ENCODE measurements around the gene GPX1.
"Not testable (repeated sequence)": the region's sequence is repeated elsewhere in the genome, so short reads cannot be mapped to it uniquely, and the experiment has no call there.

GPX1 gene

GRCh38 chr3:49341996-49342395, 16.2 kb downstream of the GPX1 start:
- peaks cover 0 to 5% of the 10 kb centered on the region in 2 donors for H3K9me3 Mint-ChIP-seq
- ATAC-seq (no peak), DNase-seq (no peak)
- H3K27me3 Mint-ChIP-seq, result no peaks in the 10 kb centered on the region
- H3K4me1 Mint-ChIP-seq, result peaks cover 56% of the 10 kb centered on the region
- H3K4me3 Mint-ChIP-seq, result peak overlapping the region; percentile 0 to 49
- H3K27ac Mint-ChIP-seq, result peak overlapping the region; percentile 48 to 79

GRCh38 chr3:49339941-49340800, 18.0 kb downstream of the GPX1 start, which contains the start of gene USP4:
USP4 (minus strand) TSS chr3:49340053; CDS start chr3:49340024, 29 bp downstream.
- Mint-ChIP-seq H3K4me1 (peaks cover 56% of the 10 kb centered on the region), H3K9me3 (peaks cover 0 to 5% of the 10 kb centered on the region in 2 donors), H3K27ac (peak within 1 kb of the TSS; percentile 96 to 98), H3K27me3 (no peaks in the 10 kb centered on the region), H3K4me3 (peak within 1 kb of the TSS; percentile 88 to 97)
- DNase-seq (peak; percentile 93 to 96), ATAC-seq (peak; percentile 95)

- peaks cover 0 to 5% of the 10 kb centered on the region in 2 donors for H3K9me3 Mint-ChIP-seq
- H3K27ac Mint-ChIP-seq, result peak overlapping the region; percentile 96 to 98
- ATAC-seq, result no peak
- H3K4me3 Mint-ChIP-seq, result peak overlapping the region; percentile 88 to 97
- H3K27me3 Mint-ChIP-seq, result no peaks in the 10 kb centered on the region
- H3K4me1 Mint-ChIP-seq, result peaks cover 51% of the 10 kb centered on the region
- DNase-seq, result no peak
Measured at GRCh38 chr3:49339581-49339940, 18.6 kb downstream of the GPX1 start.

DNA sequence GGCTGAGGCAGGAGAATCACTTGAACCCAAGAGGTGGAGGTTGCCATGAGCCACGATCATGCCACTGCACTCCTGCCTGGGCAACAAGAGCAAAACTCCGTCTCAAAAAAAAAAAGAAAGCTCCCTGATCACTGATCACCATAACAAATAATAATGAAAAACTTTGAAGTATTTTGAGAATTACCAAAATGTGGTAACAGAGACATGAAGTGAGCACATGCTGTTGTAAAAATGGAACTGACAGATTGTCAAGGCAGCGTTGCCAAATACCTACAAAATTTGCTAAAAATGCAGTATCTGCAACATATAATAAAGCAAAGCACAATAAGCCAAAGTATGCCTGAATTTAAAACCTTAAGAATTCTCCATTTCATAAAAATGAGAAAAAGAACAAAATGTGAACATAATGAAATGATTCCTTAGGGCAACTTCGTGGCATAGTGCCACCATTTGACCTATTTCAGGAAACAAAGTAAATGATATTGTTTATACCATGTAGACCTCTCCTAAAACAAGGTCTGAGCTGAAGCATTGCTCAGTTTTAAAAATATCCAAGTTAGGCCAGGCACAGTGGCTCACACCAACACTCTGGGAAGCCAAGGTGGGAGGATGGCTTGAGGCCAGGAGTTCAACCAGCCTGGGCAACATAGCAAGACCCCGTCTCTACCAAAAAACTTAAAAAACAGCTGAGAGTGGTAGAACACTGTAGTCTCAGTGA, 24.1 kb downstream of the GPX1 start:
- peaks cover 31% of the 10 kb centered on the region for H3K4me1 Mint-ChIP-seq
- no peak for DNase-seq
- no peaks in the 10 kb centered on the region for H3K9me3 Mint-ChIP-seq
- no peak for ATAC-seq
- H3K27ac Mint-ChIP-seq, result peak overlapping the region in 1 of 2 donors; percentile 63
- no peak overlapping the region for H3K4me3 Mint-ChIP-seq
- no peaks in the 10 kb centered on the region for H3K27me3 Mint-ChIP-seq

GRCh38 chr3:49333091-49333490, 25.1 kb downstream of the GPX1 start:
- Mint-ChIP-seq H3K4me1 (peaks cover 21% of the 10 kb centered on the region), H3K9me3 (no peaks in the 10 kb centered on the region), H3K27ac (peak overlapping the region in 1 of 2 donors; percentile 82), H3K27me3 (no peaks in the 10 kb centered on the region), H3K4me3 (no peak overlapping the region)
- DNase-seq, result no peak
- no peak for ATAC-seq

- ATAC-seq (no peak), DNase-seq (no peak)
- H3K27me3 Mint-ChIP-seq, result no peaks in the 10 kb centered on the region
- H3K9me3 Mint-ChIP-seq, result no peaks in the 10 kb centered on the region
- H3K4me1 Mint-ChIP-seq, result peaks cover 13% of the 10 kb centered on the region
- H3K27ac Mint-ChIP-seq, result peak overlapping the region in 1 of 2 donors; percentile 91
- no peak overlapping the region for H3K4me3 Mint-ChIP-seq
Measured at GRCh38 chr3:49329186-49329585, 29.0 kb downstream of the GPX1 start.

DNA sequence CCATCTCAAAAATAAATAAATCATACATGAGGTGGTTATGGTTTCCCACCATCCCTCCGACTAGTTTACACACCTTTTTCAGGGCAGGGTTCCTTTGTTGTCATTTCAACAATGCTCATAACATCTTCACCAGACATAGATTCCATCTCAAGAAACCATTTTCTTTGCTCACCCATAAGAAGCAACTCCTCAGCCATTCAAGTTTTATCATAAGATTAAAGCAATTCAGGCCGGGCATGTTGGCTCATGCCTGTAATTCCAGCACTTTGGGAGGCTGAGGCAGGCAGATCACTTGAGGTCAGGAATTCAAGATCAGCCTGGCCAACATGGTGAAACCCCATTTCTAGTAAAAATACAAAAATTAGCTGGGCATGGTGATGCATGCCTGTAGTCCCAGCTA, 29.8 kb downstream of the GPX1 start:
- ATAC-seq, H3K9me3 Mint-ChIP-seq, H3K27ac Mint-ChIP-seq, DNase-seq, H3K27me3 Mint-ChIP-seq, H3K4me1 Mint-ChIP-seq, H3K4me3 Mint-ChIP-seq: not testable (repeated sequence)

DNA sequence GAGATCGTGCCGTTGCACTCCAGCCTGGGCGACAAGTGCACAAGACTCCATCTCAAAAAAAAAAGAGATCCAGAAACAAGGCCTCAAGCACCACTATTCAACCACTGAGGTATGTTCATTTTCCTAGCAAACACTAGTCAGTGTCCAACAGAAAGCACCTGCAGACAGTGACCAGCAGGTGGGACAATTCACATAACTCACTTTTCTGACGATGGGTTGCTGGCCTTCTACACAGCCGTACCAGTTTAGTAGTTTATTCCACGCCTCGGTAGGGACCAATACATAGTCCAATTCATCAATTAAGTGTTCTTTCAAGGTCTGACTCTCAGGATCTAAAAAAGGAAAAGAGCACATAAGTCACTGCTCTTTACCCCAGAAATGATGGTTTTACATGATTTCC, 30.7 kb downstream of the GPX1 start:
- Mint-ChIP-seq H3K9me3 (no peaks in the 10 kb centered on the region), H3K4me3 (no peak overlapping the region), H3K27me3 (no peaks in the 10 kb centered on the region), H3K4me1 (no peaks in the 10 kb centered on the region), H3K27ac (no peak overlapping the region)
- DNase-seq (no peak), ATAC-seq (no peak)

DNA sequence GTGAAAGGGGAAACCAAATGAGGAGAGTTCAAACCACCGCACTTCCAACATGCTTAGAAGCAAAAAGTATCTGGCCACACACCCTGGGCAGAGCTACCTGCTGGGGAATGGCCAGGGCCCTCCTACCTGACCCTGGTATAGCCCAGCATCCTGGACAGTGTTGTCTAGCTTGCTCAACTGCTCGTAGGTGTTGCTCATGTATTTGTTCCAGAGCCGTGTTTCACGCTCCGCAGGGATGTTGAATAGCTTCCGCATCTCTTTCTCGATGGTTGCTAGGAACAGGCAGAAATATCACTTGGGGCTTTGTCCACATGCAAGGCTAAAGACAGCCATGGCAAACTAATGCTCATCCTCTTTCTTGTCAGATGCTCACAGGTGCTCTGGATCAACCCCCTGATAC, 33.4 kb downstream of the GPX1 start:
- Mint-ChIP-seq H3K4me3 (no peak overlapping the region), H3K27ac (peak overlapping the region in 1 of 2 donors; percentile 65), H3K27me3 (no peaks in the 10 kb centered on the region), H3K9me3 (no peaks in the 10 kb centered on the region), H3K4me1 (no peaks in the 10 kb centered on the region)
- ATAC-seq (no peak), DNase-seq (no peak)

DNA sequence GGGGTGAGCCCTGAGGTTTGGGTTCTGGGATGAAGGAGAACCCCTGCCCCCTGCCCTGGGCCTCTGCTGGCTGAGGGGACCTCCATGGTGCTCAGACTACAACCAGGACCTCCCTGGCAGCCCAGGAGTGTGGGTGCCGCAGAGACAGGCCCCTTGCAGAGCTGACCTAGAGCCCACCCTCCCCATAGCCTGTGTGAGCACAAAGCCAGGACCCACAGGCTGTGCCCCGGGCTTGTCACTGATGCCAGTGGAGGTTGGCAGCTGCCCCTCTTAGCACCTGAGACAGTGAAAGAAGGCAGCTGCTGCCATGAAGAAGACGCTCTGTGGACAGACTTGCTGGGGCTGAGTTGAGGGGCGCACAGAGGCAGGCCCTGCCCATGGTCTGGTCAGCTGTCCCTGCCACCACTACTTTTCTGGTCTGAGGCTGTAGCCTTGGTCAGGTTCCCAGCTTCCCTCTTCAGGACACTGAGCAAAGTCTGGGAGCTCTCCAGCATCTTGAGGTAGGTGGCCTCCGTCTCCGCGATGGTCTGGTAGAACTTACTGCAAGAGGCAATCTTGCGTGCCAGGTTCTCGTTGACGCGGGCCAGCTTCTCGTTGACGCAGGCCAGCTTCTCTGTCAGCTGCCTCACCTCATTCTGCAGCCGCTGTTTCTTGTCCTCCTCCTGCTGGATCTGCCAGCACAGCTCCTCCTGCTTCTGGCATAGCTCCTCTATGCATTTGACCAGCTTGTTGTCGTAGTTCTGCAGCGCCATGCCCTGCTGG, 41.3 kb downstream of the GPX1 start:
- H3K4me1 Mint-ChIP-seq, result no peaks in the 10 kb centered on the region
- DNase-seq (no peak), ATAC-seq (no peak)
- H3K27me3 Mint-ChIP-seq, result no peaks in the 10 kb centered on the region
- no peaks in the 10 kb centered on the region for H3K9me3 Mint-ChIP-seq
- H3K4me3 Mint-ChIP-seq, result no peak overlapping the region
- no peak overlapping the region for H3K27ac Mint-ChIP-seq

DNA sequence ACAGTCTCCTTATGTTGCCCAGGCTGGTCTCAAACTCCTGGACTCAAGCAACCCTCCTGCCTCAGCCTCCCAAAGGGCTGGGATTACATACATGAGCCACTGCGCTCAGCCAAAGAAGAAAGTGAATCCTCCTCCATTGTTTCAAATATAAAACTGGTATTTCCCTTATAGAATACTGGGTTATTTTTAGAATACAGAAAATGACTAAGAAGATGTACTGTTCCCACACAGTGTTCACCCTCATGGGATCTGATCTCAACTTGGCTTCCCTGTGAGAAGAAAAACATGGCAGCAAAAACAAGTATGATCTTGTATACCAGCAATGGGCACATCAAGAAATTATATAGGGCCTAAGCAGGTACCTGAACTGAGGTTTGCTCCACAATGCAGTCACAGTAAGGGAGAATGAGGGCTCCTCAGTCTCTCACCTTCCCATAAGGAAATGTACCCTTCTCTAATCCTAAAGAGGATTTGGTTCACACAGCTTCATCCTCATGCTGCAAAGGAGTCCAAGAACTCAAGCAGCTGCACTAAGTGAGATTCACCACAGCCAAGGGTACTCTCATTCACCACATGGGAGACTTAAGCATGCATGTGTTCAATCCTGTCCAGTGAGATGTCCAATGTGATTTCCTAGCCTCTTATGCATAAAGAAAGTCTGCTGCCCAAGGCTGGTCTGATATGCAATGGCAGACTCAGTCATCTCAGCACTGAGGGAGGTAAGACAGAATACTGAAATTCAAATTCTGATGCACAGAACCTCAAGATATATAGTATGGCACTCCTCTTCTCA, 44.1 kb downstream of the GPX1 start:
- Mint-ChIP-seq H3K27me3 (no peaks in the 10 kb centered on the region), H3K27ac (peak overlapping the region; percentile 74 to 78), H3K4me3 (no peak overlapping the region), H3K9me3 (no peaks in the 10 kb centered on the region), H3K4me1 (no peaks in the 10 kb centered on the region)
- no peak for DNase-seq
- ATAC-seq, result no peak

- Mint-ChIP-seq H3K9me3 (no peaks in the 10 kb centered on the region), H3K4me3 (no peak overlapping the region)
Measured at GRCh38 chr3:49311283-49311682, 46.9 kb downstream of the GPX1 start.

GRCh38 chr3:49310677-49311076, 47.5 kb downstream of the GPX1 start:
- Mint-ChIP-seq H3K27me3 (no peaks in the 10 kb centered on the region), H3K4me3 (no peak overlapping the region), H3K27ac (no peak overlapping the region), H3K9me3 (no peaks in the 10 kb centered on the region), H3K4me1 (no peaks in the 10 kb centered on the region)
- DNase-seq (no peak), ATAC-seq (no peak)

More at GRCh38 chr3:49311283-49311682, 46.9 kb downstream of the GPX1 start:
- Mint-ChIP-seq H3K4me1 (no peaks in the 10 kb centered on the region), H3K27me3 (no peaks in the 10 kb centered on the region), H3K27ac (no peak overlapping the region)
- no peak for ATAC-seq
- DNase-seq, result no peak
